Neural cell (in vitro differentiated cells): ENCODE measurements around the gene APOH. TPM values are rescaled to one million over a fixed set of nuclear protein-coding genes. Genes with fewer than 3 reads are reported as not detected.

ENCODE experiments used
- H2AFZ ChIP-seq: fragments of 200-600, 300-800 bp; sonication (generic), shearing (Covaris generic); 2 replicates; pipeline ENCODE4 v1.6.0; 2014; ENCODE audit warnings: low read depth, mild to moderate bottlenecking, antibody characterized with exemption, low read length, moderate library complexity
- H3F3A ChIP-seq: fragments of 200-600 bp; shearing (Covaris generic); 2 replicates; pipeline ENCODE4 v1.6.1; 2016; ENCODE audit warnings: mild to moderate bottlenecking, moderate library complexity, mixed read lengths, antibody characterized with exemption, low read length; ENCODE audit not compliant: insufficient read depth, poor library complexity, severe bottlenecking
- H3K27ac ChIP-seq: fragments of 200-600, 300-800 bp; sonication (generic), shearing (Covaris generic); 2 replicates; pipeline ENCODE4 v1.5.1; 2014; ENCODE audit warnings: mild to moderate bottlenecking, low read length, moderate library complexity
- H3K27me3 ChIP-seq: fragments of 300-800, 200-600 bp; sonication (generic), shearing (Covaris generic); 2 replicates; pipeline ENCODE4 v1.6.0; 2014; ENCODE audit warnings: mild to moderate bottlenecking, low read depth, low read length, moderate library complexity; ENCODE audit not compliant: insufficient read depth
- H3K36me3 ChIP-seq: fragments of 300-800, 200-600 bp; sonication (generic), shearing (Covaris generic); 2 replicates; pipeline ENCODE4 v1.5.1; 2014; ENCODE audit warnings: mild to moderate bottlenecking, antibody characterized with exemption, low read length, moderate library complexity; ENCODE audit not compliant: insufficient read depth
- H3K4me2 ChIP-seq: fragments of 300-800, 200-600 bp; sonication (generic), shearing (Covaris generic); 2 replicates; pipeline ENCODE4 v1.6.0; 2014; ENCODE audit warnings: mild to moderate bottlenecking, low read length
- H3K4me3 ChIP-seq: fragments of 300-800, 200-600 bp; sonication (generic), shearing (Covaris generic); 2 replicates; pipeline ENCODE4 v1.5.1; 2014; ENCODE audit warnings: mild to moderate bottlenecking, low read length, moderate library complexity
- H3K79me2 ChIP-seq: fragments of 200-600 bp; shearing (Covaris generic); replicated peaks from 2 replicates; pipeline ENCODE4 v1.6.0; 2014; ENCODE audit warnings: mild to moderate bottlenecking, low read length, moderate library complexity; ENCODE audit not compliant: insufficient read depth
- H3K9ac ChIP-seq: fragments of 300-800, 200-600 bp; sonication (generic), shearing (Covaris generic); 2 replicates; pipeline ENCODE4 v1.6.1; 2016; ENCODE audit warnings: mild to moderate bottlenecking, low read length, mixed read lengths
- H3K9me2 ChIP-seq: fragments of 200-600 bp; shearing (Covaris generic); 2 replicates; pipeline ENCODE4 v1.6.1; 2016; ENCODE audit warnings: mild to moderate bottlenecking, low read length, mixed read lengths; ENCODE audit not compliant: insufficient read depth
- H3K9me3 ChIP-seq: fragments of 200-600, 300-800 bp; sonication (generic), shearing (Covaris generic); 2 replicates; pipeline ENCODE4 v1.6.1; 2016; ENCODE audit warnings: mild to moderate bottlenecking, mixed run types, low read length, moderate library complexity, mixed read lengths
- H4K20me1 ChIP-seq: fragments of 200-600 bp; shearing (Covaris generic); 2 replicates; pipeline ENCODE4 v1.6.1; 2016; ENCODE audit warnings: mild to moderate bottlenecking, mixed run types; ENCODE audit not compliant: insufficient read depth
- CTCF ChIP-seq: fragments of 450-650 bp; IDR thresholded peaks from 2 replicates; pipeline ENCODE4 v1.5.1; 2014; ENCODE audit warnings: antibody characterized with exemption, mild to moderate bottlenecking, moderate library complexity; ENCODE audit not compliant: poor library complexity, severe bottlenecking
- EP300 ChIP-seq: fragments of 450-650 bp; conservative IDR thresholded peaks from 2 replicates; pipeline ENCODE4 v1.6.1; 2014; ENCODE audit warnings: antibody characterized with exemption, mild to moderate bottlenecking, moderate library complexity; ENCODE audit not compliant: poor library complexity, severe bottlenecking
- EZH2 ChIP-seq: fragments of 200-600, 300-800 bp; shearing (Covaris generic), sonication (generic); IDR thresholded peaks from 2 replicates; pipeline ENCODE4 v1.6.1; 2014; ENCODE audit warnings: antibody characterized with exemption, low read length, borderline replicate concordance, mild to moderate bottlenecking; ENCODE audit not compliant: insufficient read depth, poor library complexity, severe bottlenecking
- MXI1 ChIP-seq: fragments of 450-650 bp; conservative IDR thresholded peaks from 2 replicates; pipeline ENCODE4 v1.6.1; 2014; ENCODE audit warnings: antibody characterized with exemption, mild to moderate bottlenecking; ENCODE audit not compliant: poor library complexity, severe bottlenecking
- POLR2AphosphoS5 ChIP-seq: IDR thresholded peaks from 2 replicates; pipeline ENCODE4 v1.6.1; 2012
- RAD21 ChIP-seq: fragments of 450-650 bp; conservative IDR thresholded peaks from 2 replicates; pipeline ENCODE4 v1.6.1; 2014; ENCODE audit warnings: antibody characterized with exemption, mild to moderate bottlenecking, moderate library complexity
- REST ChIP-seq: IDR thresholded peaks from 2 replicates; pipeline ENCODE4 v1.6.1; 2012; ENCODE audit warnings: borderline replicate concordance
- SMC3 ChIP-seq: fragments of 450-650 bp; conservative IDR thresholded peaks from 2 replicates; pipeline ENCODE4 v1.6.1; 2014; ENCODE audit warnings: antibody characterized with exemption, mild to moderate bottlenecking, moderate library complexity; ENCODE audit not compliant: poor library complexity
- TAF1 ChIP-seq: IDR thresholded peaks from 2 replicates; pipeline ENCODE4 v1.6.1; 2012; ENCODE audit warnings: low read depth
- polyA minus RNA-seq: library from RNA; depleted of rRNA, polyadenylated mRNA; stranded (reverse); fragments of >200 nt; gene quantifications from 2 replicates; pipeline ENCODE4 v1.2.3, GENCODE V29; 2014
- polyA plus RNA-seq: library from polyadenylated mRNA; depleted of rRNA; stranded (reverse); fragments of >200 nt; gene quantifications from 2 replicates; pipeline ENCODE4 v1.2.3, GENCODE V29; 2014

APOH gene
- polyA plus RNA-seq (not detected in 2 replicates), polyA minus RNA-seq (not detected in 2 replicates)

GRCh38 chr17:66228887-66229782 is at the start of gene APOH:
Gene APOH, minus strand, starts transcription at chr17:66229415. Its CDS starts 36 bp downstream, at chr17:66229379.
- H3K9me2 ChIP-seq, result no peaks in the 10 kb centered on the region
- no peaks in the 10 kb centered on the region for H3F3A ChIP-seq
- no peak for TF ChIP-seq REST
- TF ChIP-seq EP300, result no peak
- TF ChIP-seq EZH2, result no peak
- no peak for TF ChIP-seq MXI1
- no peak for TF ChIP-seq RAD21
- no peak for TF ChIP-seq TAF1
- TF ChIP-seq POLR2AphosphoS5, result no peak
- no peak for TF ChIP-seq SMC3
- no peak for TF ChIP-seq CTCF
- no peak within 1 kb of the TSS for H3K9ac ChIP-seq
- no peak within 1 kb of the TSS for H3K27ac ChIP-seq
- no peak within 1 kb of the TSS for H3K4me2 ChIP-seq
- no peak within 1 kb of the TSS for H2AFZ ChIP-seq
- H3K79me2 ChIP-seq, result no peaks in the 10 kb centered on the region
- H3K9me3 ChIP-seq, result no peaks in the 10 kb centered on the region
- no peak within 1 kb of the TSS for H3K4me3 ChIP-seq
- no peaks in the 10 kb centered on the region for H3K36me3 ChIP-seq
- no peaks in the 10 kb centered on the region for H4K20me1 ChIP-seq
- no peaks in the 10 kb centered on the region for H3K27me3 ChIP-seq

GRCh38 chr17:66277191-66277590 is 48.0 kb upstream of the APOH start:
- Histone ChIP-seq H3K4me3 (no peak overlapping the region), H4K20me1 (no peaks in the 10 kb centered on the region), H3K4me2 (no peak overlapping the region), H3K36me3 (no peaks in the 10 kb centered on the region), H3K9ac (no peak overlapping the region), H3K9me3 (no peaks in the 10 kb centered on the region), H2AFZ (no peak overlapping the region), H3K27me3 (no peaks in the 10 kb centered on the region), H3K9me2 (no peaks in the 10 kb centered on the region), H3K79me2 (no peaks in the 10 kb centered on the region), H3K27ac (no peak overlapping the region), H3F3A (no peaks in the 10 kb centered on the region)
- TF ChIP-seq MXI1 (no peak), TAF1 (no peak), REST (no peak), RAD21 (no peak), EP300 (no peak), CTCF (no peak), EZH2 (no peak), SMC3 (no peak), POLR2AphosphoS5 (no peak)
